Measurements from ENCODE around the gene C2orf42.
"Not testable (repeated sequence)": the region's sequence is repeated elsewhere in the genome, so short reads cannot be mapped to it uniquely, and the experiment has no call there.

Gene C2orf42

DNA sequence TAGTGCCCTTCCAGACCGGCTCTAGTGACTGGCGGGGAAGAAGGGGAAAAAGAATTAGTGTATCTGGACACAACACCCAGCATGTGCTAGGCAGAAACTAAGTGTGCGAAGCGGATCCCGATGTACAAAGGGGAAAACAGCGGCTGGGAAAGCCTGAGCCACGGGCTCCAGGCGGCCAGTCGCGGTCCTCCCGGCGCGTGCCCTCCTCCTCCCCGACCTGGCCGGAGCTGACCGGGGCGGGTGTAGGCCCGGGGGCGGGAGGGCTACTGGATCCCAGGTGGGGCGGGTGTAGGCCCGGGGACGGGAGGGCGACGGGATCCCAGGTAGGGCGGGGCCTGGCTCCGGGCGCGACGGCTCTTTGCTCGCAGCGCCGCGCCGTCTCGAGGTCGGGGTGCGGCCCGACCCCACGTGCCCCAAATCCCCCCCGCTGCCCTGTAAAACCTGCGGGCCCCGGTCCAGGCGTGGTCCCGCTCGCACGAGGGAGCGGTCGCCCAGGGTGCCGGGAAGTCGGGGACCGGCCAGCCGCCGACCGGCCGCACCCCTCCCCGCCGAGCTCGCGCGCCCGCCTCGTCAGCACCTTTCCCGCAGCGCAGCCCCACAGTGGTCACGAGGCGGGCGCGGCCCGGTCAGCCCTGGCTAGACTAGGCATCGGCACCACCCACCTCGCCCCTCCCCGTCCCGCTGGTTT is 48.8 kb downstream of the C2orf42 start:
- no peaks in the 10 kb centered on the region for H3K79me2 ChIP-seq (ENCODE audit: insufficient read depth, low read depth)
- peak overlapping the region; percentile 91 for H3K27ac ChIP-seq
- H3K9ac ChIP-seq = peak overlapping the region; percentile 92
- H3K4me2 ChIP-seq = peak overlapping the region; percentile 88
- peak overlapping the region; percentile 89 for H3K4me3 ChIP-seq (IDR thresholded peaks at IDR 0.05; ENCODE audit: insufficient read depth, low read depth, low read length)
- peak overlapping the region; percentile 60 for H2AFZ ChIP-seq (ENCODE audit: low read depth)
- no peaks in the 10 kb centered on the region for H3K27me3 ChIP-seq (ENCODE audit: insufficient read depth, low read depth)
- H3K4me1 ChIP-seq (ENCODE audit: low read depth, poor library complexity, severe bottlenecking) = peaks cover 52% of the 10 kb centered on the region
- H4K20me1 ChIP-seq (ENCODE audit: insufficient read depth) = no peaks in the 10 kb centered on the region
- H3K36me3 ChIP-seq (ENCODE audit: insufficient read depth) = no peaks in the 10 kb centered on the region
- TF ChIP-seq, protein P1, sequence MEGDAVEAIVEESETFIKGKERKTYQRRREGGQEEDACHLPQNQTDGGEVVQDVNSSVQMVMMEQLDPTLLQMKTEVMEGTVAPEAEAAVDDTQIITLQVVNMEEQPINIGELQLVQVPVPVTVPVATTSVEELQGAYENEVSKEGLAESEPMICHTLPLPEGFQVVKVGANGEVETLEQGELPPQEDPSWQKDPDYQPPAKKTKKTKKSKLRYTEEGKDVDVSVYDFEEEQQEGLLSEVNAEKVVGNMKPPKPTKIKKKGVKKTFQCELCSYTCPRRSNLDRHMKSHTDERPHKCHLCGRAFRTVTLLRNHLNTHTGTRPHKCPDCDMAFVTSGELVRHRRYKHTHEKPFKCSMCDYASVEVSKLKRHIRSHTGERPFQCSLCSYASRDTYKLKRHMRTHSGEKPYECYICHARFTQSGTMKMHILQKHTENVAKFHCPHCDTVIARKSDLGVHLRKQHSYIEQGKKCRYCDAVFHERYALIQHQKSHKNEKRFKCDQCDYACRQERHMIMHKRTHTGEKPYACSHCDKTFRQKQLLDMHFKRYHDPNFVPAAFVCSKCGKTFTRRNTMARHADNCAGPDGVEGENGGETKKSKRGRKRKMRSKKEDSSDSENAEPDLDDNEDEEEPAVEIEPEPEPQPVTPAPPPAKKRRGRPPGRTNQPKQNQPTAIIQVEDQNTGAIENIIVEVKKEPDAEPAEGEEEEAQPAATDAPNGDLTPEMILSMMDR (conservative IDR thresholded peaks at IDR 0.05; ENCODE audit: low read depth, low read length) = no peak

DNA sequence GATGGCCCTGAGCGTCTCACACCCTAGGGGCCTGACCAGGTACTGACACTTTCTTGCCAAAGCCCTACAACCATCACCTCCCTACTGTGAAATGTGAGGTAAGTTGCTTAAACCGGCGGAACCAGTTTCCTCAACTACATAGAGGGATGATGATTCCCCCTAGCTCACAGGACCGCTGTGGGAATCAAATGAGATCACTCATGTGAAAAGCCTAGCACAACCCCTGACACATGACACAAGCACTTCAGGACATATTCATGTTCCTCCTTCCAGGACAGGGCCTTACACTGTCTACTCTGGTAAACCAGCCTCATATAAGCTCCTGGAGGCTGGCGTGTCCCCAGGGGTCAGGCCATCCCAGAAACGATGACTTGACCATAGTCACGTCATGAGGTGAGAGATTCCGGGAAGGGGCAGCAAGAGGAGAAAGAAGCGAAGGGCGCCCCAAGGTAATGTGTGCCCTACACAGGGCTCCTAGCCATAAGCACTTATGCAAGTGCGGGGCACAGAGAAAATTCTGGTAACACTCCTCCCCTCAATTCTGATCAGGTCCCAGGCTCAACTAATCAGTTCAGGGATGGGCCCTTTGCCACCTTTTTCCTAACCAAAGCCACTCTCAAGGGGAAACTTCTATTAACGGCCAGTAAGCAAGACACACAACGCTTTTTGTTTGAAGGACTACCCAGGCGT is 49.5 kb downstream of the C2orf42 start:
- peak overlapping the region; percentile 89 for H3K4me3 ChIP-seq (IDR thresholded peaks at IDR 0.05; ENCODE audit: insufficient read depth, low read depth, low read length)
- H2AFZ ChIP-seq (ENCODE audit: low read depth) = peak overlapping the region; percentile 60
- no peaks in the 10 kb centered on the region for H3K36me3 ChIP-seq (ENCODE audit: insufficient read depth)
- H3K4me2 ChIP-seq = peak overlapping the region; percentile 88
- peak overlapping the region; percentile 91 for H3K27ac ChIP-seq
- H3K79me2 ChIP-seq (ENCODE audit: insufficient read depth, low read depth) = no peaks in the 10 kb centered on the region
- H3K9ac ChIP-seq = peak overlapping the region; percentile 92
- no peaks in the 10 kb centered on the region for H3K27me3 ChIP-seq (ENCODE audit: insufficient read depth, low read depth)
- H4K20me1 ChIP-seq (ENCODE audit: insufficient read depth) = no peaks in the 10 kb centered on the region
- TF ChIP-seq, protein P1 (conservative IDR thresholded peaks at IDR 0.05; ENCODE audit: low read depth, low read length) = peak; percentile 43; the same call in 1 of the 2 replicates
- peaks cover 45% of the 10 kb centered on the region for H3K4me1 ChIP-seq (ENCODE audit: low read depth, poor library complexity, severe bottlenecking)

DNA sequence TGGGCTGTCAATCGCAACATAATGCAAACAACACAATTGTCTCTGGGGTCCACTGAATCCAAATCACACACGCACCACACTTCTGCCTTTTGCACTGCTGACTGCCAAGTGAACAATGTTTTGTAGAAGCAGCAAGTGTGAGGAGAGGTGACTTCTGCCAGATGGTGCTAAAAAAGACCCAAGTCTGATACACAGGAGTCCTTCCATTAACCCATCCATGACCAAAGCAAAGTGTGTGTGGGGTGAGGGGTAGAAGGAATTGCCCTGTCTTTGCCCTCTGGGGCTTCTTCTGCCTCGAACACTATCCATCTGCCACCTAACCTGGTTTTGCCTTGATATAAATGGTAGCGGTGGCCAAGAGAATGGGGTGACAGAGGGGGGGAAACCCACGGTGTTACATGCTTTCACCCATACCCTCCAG is 50.0 kb downstream of the C2orf42 start:
- Histone ChIP-seq H3K4me1 (ENCODE audit: low read depth, poor library complexity, severe bottlenecking) (peaks cover 40% of the 10 kb centered on the region), H3K9ac (no peak overlapping the region), H4K20me1 (ENCODE audit: insufficient read depth) (no peaks in the 10 kb centered on the region), H3K27me3 (ENCODE audit: insufficient read depth, low read depth) (no peaks in the 10 kb centered on the region), H3K79me2 (ENCODE audit: insufficient read depth, low read depth) (no peaks in the 10 kb centered on the region), H2AFZ (ENCODE audit: low read depth) (no peak overlapping the region), H3K36me3 (ENCODE audit: insufficient read depth) (no peaks in the 10 kb centered on the region), H3K27ac (no peak overlapping the region; the same call in 1 of the 2 replicates), H3K4me3 (IDR thresholded peaks at IDR 0.05; ENCODE audit: insufficient read depth, low read depth, low read length) (no peak overlapping the region), H3K4me2 (peak overlapping the region; percentile 88; the same call in 1 of the 2 replicates)
- TF ChIP-seq, protein P1 (conservative IDR thresholded peaks at IDR 0.05; ENCODE audit: low read depth, low read length) = no peak; the same call in 1 of the 2 replicates

DNA sequence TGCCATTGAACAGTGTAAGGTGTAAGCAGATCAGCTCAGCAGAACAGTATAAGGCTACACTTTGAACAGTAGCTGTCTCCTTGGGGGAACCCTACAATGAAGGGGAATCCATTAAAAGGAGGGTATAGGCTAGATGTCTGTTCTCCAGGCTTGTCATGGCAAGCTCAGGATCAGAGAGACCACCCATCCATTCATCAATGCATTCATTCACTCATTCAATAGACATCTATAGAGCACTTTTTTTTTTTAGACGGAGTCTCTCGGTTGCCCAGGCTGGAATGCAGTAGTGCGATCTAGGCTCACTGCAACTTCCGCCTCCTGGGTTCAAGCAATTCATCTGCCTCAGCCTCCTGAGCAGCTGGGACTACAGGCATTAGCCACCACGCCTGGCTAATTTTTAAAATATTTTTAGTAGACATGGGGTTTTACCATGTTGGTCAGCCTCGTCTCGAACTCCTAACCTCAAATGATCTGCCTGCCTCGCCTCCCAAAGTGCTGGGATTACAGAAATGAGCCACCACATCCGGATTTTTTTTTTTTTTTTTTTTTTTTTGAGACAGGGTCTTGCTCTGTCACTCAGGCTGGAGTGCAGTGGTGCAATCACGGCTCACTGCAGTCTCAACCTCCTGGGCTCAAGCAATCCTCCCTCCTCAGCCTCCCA is 56.4 kb downstream of the C2orf42 start:
- H3K79me2 ChIP-seq (ENCODE audit: insufficient read depth, low read depth); H3K27ac ChIP-seq; H3K27me3 ChIP-seq (ENCODE audit: insufficient read depth, low read depth); H3K9ac ChIP-seq; H3K36me3 ChIP-seq (ENCODE audit: insufficient read depth); H3K4me2 ChIP-seq; H2AFZ ChIP-seq (ENCODE audit: low read depth); H4K20me1 ChIP-seq (ENCODE audit: insufficient read depth); H3K4me3 ChIP-seq (IDR thresholded peaks at IDR 0.05; ENCODE audit: insufficient read depth, low read depth, low read length): not testable (repeated sequence)
- peaks cover 28% of the 10 kb centered on the region for H3K4me1 ChIP-seq (ENCODE audit: low read depth, poor library complexity, severe bottlenecking)

All from KMS-11 (cell line).